Midbrain (tissue), 1 donor: Measurements from ENCODE around the gene PIK3AP1.
"Not testable (repeated sequence)": the region's sequence is repeated elsewhere in the genome, so short reads cannot be mapped to it uniquely, and the experiment has no call there.

Experiments used
- DNase-seq: peaks from one replicate; lab custom pipeline; 2025; lab: John Stamatoyannopoulos, UW

The PIK3AP1 gene

GRCh38 chr10:96695975-96696634, 24.2 kb downstream of the PIK3AP1 start:
- DNase-seq: no peak

- no peak for DNase-seq
These were observed 24.9 kb downstream of the PIK3AP1 start for GRCh38 chr10:96695366-96695765.

- no peak for DNase-seq
These were observed 26.9 kb downstream of the PIK3AP1 start for GRCh38 chr10:96693431-96693830.

GRCh38 chr10:96692427-96692826, 27.9 kb downstream of the PIK3AP1 start:
- no peak for DNase-seq

GRCh38 chr10:96691761-96692160, 28.6 kb downstream of the PIK3AP1 start:
- DNase-seq: no peak

GRCh38 chr10:96690755-96691730, 29.3 kb downstream of the PIK3AP1 start:
- DNase-seq: no peak

DNA sequence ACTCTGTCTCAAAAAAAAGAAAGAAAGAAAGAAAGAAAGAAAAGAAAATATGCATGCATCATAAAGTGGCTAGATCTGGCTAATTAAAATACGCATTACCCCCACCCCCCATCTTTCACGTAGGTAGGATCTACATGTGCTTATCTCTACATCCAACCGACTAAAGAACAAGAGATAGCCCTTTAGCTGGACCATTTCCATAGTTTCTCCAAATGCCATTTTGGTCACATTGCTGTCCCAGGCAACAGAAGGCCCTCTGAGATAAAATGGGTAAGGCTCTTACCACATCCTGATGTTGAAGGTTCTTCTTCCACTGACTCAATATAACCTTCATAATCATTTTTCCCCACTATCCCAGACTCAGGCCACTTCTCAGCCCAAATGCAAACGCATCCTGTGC, 31.5 kb downstream of the PIK3AP1 start:
- no peak for DNase-seq

- no peak for DNase-seq
These were observed 32.8 kb downstream of the PIK3AP1 start for GRCh38 chr10:96687317-96688012.

GRCh38 chr10:96686514-96686913, 33.8 kb downstream of the PIK3AP1 start:
- no peak for DNase-seq

DNA sequence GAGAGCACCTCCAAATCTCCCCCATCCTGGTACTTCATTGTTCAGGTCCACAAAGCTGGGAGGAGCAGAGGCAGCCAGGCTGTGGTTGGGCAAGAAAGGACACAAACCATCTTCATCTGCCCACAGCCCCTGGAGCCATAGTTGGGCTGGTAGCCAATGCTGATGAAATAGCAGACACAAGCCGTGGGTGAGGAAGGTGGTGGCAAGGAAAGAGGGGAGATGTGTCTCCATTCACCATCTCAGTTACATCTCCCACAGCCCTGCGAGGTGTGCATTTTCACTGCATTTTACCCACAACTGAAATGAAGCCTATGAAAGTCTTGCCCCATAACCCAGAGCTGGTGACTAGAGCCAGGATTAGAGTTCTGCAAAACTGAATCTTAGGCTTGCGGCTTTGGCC, 35.0 kb downstream of the PIK3AP1 start:
- no peak for DNase-seq

- DNase-seq: no peak
These were observed 35.5 kb downstream of the PIK3AP1 start for GRCh38 chr10:96684826-96685225.

GRCh38 chr10:96683710-96684109, 36.6 kb downstream of the PIK3AP1 start:
- no peak for DNase-seq

- no peak for DNase-seq
These were observed 37.2 kb downstream of the PIK3AP1 start for GRCh38 chr10:96683065-96683464.

DNA sequence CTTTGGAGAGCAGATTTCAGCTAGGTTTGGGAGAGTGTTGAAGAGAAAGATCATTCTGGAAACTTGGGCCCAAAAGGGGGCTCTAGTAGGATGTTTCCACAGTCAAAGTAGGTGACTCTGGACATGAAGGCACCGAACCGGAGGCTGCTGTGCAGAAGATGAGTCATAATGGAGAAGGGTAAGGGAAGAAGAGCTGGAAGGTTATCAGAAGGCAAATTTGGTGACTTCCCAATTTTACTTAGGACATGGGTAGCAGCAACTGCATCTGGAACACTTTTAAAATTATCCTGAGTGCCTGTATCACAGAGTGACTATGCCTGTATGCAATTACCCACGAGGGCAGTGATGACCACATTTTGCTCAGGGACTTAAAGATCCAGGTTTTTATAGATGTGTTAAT, 38.8 kb downstream of the PIK3AP1 start:
- DNase-seq: peak; percentile 2

DNA sequence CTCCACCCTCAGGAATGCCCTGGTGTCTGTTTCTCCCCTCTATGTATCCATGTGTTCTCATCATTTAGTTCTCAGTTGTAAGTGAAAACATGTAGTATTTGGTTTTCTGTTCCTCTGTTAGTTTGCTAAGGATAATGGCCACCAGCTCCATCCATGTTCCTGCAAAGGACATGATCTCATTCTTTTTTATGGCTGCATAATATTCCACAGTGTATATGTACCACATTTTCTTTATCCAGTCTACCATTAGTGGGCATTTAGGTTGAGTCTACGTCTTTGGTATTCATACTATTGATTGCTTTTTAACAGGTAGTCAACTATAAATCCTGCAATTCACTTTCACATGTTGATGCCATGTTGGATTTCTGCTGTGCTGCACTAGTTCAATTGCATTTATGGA, 39.9 kb downstream of the PIK3AP1 start:
- DNase-seq: not testable (repeated sequence)

- DNase-seq: no peak
These were observed 41.6 kb downstream of the PIK3AP1 start for GRCh38 chr10:96678725-96679124.

DNA sequence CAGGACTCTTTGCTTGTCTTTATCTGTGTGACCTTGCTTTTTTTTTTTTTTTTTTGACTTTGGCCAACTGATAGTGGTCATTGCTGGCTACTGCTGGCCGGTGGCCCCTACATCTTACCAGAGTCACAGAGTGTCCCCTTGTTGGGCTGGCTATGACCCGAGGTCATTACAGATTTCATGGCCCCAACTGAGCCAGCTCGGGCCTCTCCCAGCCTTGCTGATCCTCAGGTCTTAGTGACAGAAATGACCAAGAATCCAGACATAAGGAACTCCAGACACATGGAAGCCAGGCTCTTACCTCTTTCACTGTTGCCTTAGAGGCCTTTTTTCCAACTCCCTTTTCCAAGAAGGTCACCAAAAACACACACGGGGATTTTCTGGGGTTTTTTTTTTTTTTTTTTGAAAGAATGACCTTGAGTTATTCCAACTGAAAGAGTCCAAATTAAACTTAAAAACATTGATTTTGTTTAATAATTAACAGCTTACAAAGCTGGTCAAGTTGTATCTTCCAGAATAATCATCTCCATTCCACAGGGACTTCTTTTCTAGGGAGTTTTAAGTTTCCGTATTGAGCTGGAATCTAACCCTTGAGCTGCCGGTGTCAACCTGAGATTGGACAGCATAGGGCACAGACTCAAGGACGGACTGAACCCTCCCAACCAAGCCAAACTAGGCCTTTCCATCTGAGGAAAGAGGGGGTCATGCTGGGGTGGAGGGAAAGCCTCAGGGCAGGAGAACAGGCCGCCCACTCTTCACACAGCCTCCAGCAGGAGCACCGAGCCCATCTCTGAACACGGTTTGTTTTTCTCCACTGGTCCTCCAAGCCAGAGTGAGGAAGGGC, 43.8 kb downstream of the PIK3AP1 start:
- no peak for DNase-seq

DNA sequence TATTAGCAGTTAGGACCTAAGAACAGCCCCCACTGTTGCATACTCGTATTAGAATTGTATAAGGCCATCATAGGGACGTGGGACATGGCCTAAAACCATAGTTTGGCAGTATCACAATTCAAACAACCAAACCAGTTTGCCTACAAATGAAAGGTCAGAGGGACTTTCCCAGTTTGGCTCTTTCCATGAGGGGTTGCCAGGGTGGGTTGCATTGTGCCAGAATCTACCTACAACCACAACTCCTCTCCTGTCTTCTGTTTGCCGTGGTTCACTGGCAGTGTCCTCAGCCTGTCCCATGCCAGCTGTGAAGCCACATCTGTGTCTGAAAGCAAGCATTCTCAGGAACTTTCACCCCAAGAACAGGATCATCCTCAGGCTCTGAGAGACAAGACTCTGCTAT, 44.5 kb downstream of the PIK3AP1 start:
- no peak for DNase-seq

- peak; percentile 36 for DNase-seq
These were observed 46.8 kb downstream of the PIK3AP1 start for GRCh38 chr10:96673318-96674099.

DNA sequence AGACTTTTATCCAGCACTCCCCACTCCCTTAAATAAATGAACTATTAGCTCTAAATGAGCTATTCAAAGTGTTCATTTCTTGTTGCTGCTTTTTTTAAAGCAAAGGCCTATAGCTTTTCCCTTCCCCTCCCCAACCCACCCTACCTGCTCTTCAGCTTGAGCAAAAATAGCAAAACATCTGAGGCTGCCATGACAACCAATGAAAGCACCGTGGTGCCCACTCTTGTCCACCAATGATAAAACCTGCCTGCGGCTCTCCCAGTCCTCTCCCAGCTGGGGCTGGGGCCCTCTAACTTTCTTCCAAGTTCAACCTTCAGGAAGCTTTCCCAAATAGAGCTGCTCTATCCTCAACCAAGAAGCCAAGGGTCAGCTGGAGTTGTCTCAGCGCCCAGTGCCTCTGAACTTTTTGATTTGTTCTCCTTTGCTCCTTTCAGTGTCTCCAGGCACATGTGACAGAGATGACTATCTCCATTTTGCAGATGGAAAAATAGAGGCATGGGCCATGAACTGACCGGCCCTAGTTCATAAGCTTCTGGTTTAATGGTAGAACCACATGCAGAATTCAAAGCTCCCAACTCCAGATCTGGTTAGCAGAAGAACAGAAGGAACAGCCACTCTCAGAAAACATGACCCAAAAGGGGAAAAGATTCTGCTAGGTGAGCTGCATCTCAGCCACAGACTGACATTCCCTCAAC, 47.7 kb downstream of the PIK3AP1 start:
- DNase-seq: no peak
